SKM-1 treated with dmso at 0.1 percent for 144 hours (cell line): ENCODE measurements around the gene ASB7.
"Not testable (repeated sequence)": the region's sequence is repeated elsewhere in the genome, so short reads cannot be mapped to it uniquely, and the experiment has no call there.

Experiments
- DNase-seq: peaks from one replicate; lab custom pipeline; 2025; ENCODE audit not compliant: unreplicated experiment; lab: John Stamatoyannopoulos, UW

ASB7 gene

GRCh38 chr15:100648951-100649350 lies 46.6 kb downstream of the ASB7 start:
- no peak for DNase-seq

GRCh38 chr15:100650685-100651084 lies 48.3 kb downstream of the ASB7 start:
- DNase-seq, result no peak

- no peak for DNase-seq
Observed at GRCh38 chr15:100651253-100651652, 48.9 kb downstream of the ASB7 start.

GRCh38 chr15:100652116-100652515 lies 49.7 kb downstream of the ASB7 start:
- no peak for DNase-seq

- DNase-seq, result no peak
Observed at GRCh38 chr15:100653608-100654007, 51.2 kb downstream of the ASB7 start.

GRCh38 chr15:100658895-100659294 lies 56.5 kb downstream of the ASB7 start:
- no peak for DNase-seq

- DNase-seq, result no peak
Observed at GRCh38 chr15:100661156-100661555, 58.8 kb downstream of the ASB7 start.

- DNase-seq, result no peak
Observed at GRCh38 chr15:100663086-100663914, 60.9 kb downstream of the ASB7 start.

GRCh38 chr15:100663915-100664281 lies 61.5 kb downstream of the ASB7 start:
- DNase-seq, result no peak

- no peak for DNase-seq
Observed at GRCh38 chr15:100665570-100665969, 63.2 kb downstream of the ASB7 start.

- no peak for DNase-seq
Observed at GRCh38 chr15:100667405-100668347, 65.3 kb downstream of the ASB7 start.

GRCh38 chr15:100668348-100668745 lies 66.0 kb downstream of the ASB7 start:
- no peak for DNase-seq

- DNase-seq, result no peak
Observed at GRCh38 chr15:100669260-100669659, 66.9 kb downstream of the ASB7 start.

GRCh38 chr15:100670505-100671021 lies 68.2 kb downstream of the ASB7 start:
- DNase-seq, result no peak

GRCh38 chr15:100671124-100671680 lies 68.8 kb downstream of the ASB7 start:
- no peak for DNase-seq

GRCh38 chr15:100671858-100672543 lies 69.6 kb downstream of the ASB7 start:
- no peak for DNase-seq

GRCh38 chr15:100672959-100673358 lies 70.6 kb downstream of the ASB7 start:
- no peak for DNase-seq

- not testable (repeated sequence) for DNase-seq
Observed at GRCh38 chr15:100679151-100679550, 76.8 kb downstream of the ASB7 start.

GRCh38 chr15:100680726-100681125 lies 78.3 kb downstream of the ASB7 start:
- DNase-seq, result no peak

- no peak for DNase-seq
Observed at GRCh38 chr15:100681335-100681746, 79.0 kb downstream of the ASB7 start.

- DNase-seq, result no peak
Observed at GRCh38 chr15:100682468-100682867, 80.1 kb downstream of the ASB7 start.
